NCI-H2196 treated with DMSO at 0.1 percent for 48 hours (cell line): ENCODE measurements around the gene AKT3.

Experiments
- DNase-seq: peaks from one replicate; lab custom pipeline; 2025; ENCODE audit not compliant: unreplicated experiment; lab: John Stamatoyannopoulos, UW

AKT3 gene

DNA sequence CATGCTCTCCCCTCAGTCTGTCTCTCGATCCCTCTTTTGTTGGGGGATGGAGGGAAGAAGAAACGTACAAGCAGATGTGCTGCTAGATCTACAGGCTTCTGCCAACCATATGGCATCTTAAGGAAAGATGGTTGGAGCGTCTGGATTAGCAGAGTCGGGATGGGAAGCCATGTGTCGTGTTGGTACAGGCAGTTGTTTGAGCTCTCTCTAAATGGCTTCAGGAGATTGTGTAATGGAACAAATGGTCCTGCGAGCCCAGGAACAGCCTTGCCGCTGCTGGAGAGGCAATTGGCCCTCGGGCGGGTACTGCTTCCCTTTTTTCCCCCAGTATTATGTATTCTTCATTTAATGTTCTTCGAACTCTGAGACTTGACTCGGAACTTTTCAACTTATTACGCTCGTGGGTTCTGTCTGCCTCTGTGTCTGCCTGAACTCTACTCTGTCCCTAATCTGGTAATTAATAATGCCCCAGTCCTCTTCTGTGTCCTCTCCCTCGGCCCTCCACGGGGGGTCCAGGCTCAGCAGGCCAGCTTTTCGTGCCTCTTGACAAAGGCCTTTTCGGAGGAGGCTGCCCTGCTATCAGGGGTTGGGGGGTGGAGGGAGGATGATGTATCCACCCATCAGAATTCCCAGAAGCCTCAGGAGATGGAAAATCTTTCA, 378.9 kb downstream of the AKT3 start:
- no peak for DNase-seq

DNA sequence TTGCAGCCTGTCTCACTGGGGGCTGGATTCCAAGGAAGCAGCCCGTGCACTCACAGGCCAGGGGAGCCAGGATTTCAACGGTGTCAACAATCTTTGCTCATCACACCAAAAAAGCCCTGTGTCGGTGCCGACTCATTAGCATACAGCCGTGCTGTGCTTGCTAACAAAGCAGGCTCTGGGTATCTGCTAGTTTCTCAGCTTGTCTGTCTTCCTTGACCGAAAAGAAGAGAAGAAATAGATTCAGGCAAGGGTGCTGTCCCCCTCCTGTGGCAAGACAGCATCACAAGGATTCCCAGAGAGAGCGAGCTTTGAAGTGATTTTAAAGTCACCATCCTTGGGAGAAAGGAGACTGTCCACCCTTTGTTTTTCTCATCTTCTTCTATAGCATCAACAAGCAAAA, 379.5 kb downstream of the AKT3 start:
- DNase-seq, result no peak

DNA sequence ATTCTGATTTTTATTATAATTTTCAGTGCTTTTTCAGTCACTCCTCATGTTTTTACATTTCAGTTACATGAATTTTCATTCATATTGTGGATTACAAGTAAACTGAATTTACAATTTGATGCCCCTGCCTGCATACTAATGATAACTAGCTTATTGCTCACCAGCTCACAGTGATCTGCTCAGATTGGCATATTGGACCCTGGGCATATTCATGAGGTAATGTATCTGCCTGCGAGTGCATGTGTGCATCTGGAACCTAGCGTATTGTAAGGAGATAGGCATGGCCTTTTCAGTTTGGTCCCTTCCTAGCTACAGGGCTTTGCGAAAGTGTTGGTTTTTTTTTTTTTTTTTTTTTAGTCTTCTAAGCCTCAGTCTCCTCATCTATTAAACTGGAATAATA, 380.5 kb downstream of the AKT3 start:
- DNase-seq, result no peak

DNA sequence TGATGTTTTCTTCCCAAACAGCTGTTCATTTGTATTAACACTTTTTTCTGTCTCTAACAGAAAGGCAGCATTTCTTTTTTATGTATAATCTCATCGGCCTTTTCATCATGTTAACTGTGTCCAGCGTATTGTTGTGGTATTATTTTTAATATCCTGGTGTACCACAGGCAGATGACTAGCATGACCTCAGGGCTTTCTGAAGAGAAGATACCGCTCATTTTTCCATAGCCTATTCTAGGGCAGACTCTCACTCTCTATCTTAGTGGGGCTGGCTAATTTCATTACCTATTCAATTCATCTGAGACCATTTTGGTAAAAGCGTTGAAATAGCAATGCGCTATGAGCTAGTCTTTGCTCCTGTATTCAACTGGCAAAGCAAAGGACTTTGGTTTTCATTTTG, 384.3 kb downstream of the AKT3 start:
- DNase-seq, result no peak

DNA sequence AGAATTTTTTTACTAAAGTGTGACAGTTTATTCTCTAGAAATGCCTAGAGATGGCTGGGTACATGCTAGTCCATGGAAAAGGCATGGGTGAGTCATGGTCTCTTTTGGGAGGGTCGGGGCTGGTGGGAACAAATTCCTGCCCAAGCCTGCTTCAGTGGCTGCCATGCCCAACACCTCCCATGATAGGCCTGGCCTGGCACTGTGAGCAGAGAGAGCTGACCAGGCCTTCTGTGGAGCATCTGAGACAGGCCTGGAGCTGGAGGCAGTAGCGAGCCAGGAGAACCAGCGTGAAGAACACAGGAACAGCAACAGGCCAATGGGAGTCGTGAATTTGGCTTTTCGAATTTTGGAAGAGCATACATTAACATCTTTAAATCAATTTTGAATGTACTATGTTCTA, 385.0 kb downstream of the AKT3 start:
- DNase-seq, result no peak

DNA sequence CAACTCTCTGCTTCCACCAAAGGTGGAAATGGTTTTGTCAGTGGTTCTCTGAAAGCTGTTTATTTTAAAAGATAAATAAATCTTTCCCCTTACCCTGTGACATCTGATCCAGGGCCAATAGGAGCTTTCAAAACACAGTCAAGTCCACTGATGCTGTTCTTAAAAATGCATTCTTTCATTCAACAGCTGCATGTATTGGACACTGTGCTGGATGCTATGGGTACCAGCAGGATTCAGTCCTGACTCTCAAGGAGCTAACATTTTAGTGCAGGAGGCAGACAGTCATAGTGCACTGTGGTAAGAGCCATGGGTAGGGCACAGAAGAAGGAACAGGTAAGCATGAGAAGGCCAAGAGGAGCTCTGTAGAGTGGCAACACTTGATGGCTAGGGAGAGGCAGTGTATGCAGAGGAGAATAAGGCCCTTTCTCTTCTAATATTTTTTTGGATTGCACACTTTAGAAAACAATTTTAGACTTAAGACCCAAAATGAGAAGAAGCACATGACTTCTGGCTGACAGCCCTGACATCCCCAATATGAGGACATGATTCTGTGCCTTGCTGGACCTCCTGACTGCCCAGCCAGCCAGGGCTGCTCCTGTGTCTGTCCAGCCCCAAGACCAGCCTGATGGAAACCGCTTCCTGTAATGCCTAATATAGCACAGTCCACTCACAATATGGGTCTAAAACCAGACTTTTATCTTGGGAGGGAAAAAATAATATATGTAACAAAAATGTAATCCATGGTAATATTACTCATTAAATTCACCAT, 386.9 kb downstream of the AKT3 start:
- DNase-seq, result no peak

DNA sequence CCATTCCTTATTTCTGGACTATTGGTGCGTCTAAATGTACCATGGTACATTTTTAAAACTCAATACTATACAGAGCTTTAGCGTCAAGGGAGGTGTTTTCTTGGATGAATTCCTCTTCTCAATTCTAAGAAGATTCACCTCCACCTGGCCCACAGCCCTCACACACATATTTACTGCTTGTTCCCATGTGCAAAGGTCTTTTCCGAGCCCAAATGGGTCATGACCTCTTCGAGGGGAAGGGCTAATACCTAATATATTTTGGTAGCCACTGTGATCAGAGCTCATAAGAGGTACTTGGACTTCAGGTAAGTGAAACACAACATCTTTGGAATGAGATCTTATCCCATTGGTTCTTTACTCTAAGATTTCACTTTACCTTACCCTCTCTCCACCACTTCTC, 388.3 kb downstream of the AKT3 start:
- no peak for DNase-seq

DNA sequence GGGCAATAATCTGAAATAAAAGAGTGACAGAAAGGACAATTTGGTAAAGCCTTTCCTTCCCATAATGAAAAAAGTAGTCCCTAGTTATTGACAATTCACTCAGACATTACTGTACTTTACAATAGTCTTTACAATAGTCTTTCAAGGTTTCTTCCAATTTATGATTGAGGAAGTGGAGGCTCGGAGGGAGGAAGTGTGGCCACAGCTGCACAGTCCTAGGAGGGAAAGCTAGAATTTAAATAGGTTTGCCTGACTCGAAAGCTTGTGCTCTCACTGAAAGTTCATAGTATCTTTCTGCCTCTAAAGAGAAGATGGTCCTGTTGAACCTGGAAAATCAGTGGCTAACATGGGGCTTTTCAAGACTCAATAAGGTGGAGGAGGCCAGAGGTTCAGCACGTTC, 391.0 kb downstream of the AKT3 start:
- DNase-seq, result no peak

DNA sequence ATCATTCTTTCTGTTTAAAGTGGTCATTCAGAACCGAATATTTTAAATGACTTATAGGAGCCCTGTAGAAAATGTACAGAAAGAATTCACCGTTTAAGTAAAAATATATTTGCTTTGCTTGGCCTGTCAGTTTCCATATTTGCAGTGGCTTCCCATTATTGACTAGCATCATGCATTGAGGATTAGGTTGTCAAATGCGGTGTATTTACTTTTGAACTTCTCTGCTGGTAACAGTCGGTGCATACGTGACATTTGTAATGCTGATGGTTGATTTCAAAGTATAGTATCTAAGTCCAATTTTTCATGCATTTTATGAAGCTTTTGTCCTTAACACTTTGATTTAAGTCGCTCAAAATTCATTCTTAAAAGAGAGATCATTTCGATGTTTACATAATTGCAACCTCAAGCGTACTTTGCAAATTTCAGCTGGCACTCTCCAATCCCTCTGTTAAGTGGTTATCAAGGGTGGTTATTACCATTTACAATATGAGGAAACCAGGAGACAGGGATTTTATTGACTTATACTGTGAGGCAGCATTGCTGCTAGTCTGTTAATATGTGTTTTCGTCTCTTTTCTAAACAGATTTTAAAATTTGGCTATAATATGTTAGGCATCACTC, 392.6 kb downstream of the AKT3 start:
- DNase-seq, result no peak

DNA sequence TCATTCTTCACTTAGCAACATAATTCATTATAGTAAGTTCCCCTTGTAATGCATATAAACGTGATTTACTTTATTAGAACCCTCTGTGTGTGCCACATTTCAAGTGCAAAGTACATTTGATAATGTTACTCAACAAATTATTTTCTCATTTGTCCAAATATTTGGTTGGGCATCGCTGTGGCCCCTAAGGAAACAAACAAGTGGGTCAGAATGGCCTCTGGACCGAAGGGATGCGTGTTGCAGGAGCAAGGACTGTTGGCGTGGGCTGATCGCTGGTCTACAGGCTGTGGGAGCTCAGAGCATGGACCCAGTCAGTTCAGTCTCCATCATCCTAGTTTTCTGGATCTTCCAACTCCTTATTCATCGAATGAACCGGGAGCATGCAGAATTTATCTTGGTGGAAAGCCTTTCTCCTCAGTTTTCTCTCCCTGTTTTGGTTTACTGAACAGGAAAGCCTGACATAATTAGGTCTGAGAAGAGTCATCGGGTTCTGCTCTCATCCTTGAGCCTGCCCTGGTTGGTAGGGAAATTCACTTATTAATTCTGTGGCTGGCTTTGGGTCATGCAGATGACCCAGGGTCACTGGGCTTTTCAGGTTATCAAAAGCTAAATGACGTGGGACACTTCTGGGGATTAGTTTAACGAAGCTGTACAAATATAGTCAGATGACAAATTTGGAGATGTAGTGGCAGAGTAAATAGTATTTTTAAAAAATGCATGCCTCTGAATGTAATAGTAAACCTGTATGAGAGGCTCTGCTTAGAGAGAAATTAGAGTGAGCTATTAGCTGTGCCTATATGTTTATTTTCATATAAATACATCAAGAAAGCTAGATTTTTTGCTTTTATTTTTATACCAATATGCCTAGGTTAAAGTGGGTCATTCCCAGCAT, 394.0 kb downstream of the AKT3 start:
- DNase-seq, result no peak

DNA sequence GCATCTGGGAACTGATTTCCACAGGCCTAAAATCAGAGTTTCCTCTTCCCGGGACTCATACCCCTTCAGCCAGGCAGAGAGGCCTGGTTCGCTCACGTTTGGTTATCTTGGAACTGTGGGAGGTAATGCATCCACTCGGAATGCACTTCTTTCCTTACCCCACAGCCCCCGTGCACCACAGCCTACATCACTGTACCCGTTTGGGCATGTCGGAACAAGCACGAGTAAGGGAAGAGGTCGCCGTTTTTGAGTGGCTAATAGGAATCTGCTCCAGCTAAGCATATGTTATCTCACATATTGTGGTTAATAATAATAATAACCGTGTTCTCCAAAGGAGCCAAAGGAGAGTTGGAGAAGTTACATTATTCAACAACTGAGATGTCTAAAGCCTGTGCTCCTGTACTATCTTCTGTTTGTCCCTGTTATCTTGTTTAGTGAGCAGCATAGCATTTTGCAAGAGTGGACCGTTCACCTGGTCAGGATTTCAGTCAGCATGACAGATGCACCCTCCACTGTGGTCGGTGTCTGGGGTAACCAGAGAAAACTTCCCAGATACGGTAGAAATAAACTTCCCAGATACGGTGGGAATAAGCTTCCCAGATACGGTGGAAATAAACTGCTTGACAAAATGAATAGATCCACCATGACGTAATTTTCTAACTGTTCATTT, 395.6 kb downstream of the AKT3 start:
- DNase-seq, result no peak

DNA sequence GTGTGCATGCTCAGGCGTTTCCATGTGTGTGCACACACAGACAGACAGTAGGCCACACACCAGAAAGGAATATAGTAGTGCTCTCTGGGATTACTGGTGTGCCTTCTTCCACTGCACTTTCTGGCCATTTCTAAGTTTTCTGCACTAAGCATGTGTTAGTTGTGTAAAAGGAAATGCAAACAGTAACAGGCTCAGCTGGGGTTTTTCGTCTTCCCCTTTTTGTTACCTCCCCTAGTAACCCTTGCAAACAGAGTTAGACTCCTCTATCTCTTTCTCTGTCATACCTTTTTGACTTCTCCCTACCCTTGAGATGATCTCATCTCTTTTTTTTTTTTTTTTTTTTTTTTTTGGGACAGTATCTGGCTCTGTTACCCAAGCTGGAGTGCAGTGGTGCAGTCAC, 398.0 kb downstream of the AKT3 start:
- DNase-seq, result no peak

DNA sequence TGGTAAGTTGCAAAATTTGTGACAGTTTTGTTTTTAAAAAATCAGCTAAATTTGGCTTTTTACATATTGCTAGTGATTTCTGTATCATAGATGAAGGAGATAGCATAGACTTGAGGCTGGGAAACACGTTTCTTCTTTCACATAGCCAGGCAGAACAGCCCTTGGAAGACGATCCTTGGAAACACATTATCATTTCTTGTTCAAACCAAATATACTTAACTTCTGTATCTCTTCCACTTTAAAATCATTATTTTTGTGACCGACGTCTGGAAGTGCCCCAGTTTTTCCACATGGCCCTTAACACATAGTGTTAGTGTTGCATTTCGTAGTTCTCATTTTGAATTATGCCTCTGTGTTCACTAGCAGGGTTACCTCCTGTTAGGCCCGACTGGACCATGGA, 400.7 kb downstream of the AKT3 start:
- DNase-seq, result no peak

DNA sequence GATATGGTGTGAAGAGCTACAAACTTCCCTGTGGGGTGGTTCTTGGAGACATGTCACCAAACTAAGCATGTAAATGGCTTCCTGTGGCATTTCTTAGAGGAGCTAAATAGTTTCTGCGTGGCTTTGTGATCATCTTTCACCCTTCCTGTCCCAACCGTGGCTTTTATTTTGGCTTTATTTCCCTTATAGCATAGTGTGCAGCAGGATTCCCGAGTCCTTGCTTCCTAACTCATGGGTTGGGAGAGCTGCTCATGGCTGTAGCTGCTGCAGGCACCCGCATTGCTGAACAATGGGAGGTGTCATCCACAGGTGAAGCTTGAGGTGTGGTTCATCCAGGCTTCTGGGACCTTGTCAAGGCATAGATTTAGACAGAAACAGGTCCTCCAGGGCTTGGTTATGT, 402.2 kb downstream of the AKT3 start:
- no peak for DNase-seq

DNA sequence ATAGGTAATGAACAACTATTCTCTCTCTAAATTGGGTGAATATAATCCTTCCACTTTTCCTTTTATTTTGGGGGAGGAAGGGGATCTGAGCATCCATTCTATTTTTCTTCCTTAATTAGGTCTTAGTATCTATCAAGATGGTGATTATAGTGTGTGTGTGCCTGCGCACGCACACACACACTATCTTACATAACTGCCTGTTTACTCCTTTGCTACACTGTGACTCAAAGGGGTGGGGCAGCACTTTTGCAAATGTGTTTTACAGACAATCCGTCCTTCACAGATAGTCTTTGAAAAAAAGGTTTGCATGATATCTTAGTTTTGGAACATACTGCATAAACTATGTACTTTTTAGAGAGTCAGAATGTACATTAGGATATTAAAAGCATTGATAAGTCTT, 402.7 kb downstream of the AKT3 start:
- DNase-seq, result no peak

DNA sequence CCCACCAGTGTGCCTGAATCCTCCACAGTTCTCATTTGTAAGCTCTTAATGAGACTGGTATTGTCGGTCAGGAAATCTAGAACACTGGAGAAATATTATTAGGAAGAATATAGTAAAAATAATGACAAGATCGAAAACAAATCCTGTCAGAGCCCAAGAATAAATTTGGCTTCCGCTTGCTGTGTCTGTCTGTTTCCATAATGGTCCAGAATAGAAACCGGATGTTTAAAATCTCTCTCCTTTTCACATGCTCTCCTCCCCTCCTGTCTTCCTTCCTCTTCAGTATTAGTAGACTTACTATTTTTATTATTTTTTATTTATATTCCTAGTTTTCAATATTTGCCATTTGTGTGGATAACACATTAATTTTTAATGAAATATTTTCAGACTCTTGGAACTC, 406.5 kb downstream of the AKT3 start:
- no peak for DNase-seq

DNA sequence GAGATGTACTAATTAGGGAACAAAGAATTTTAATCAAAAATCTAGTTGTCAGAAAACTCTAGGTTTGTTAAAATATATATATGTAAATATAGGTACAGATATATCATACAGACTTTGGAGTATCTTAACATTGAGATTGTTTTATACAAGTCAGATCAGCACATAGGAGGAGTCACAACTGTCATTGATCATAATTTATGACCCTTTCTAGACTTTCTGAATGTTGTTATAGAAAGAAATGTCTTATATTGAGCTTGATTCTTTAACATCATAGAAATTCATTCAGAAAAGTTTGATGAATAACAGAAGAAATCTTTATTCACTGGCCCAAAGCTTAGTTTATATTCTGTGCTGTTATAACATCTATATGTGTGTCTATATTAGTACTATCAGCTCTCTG, 408.4 kb downstream of the AKT3 start:
- DNase-seq, result no peak

DNA sequence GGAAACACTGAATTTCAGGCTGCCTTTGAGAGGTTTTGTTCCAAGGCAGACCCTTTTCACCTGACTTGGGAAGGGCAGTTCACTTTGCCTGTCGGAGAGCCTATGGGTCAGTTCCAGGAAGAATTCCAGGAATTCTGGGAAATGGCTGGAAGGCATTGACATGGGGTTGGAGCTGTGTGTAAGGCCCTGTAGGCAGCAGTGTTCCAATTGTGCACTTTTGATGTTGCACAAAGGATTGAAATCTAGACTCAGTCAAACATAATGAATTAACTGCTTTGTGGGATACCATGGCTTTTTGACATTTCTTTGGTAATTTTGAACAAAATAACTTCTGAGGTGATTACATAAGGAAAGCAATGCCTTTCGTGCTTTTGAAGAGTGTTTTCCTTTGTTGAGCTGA, 409.6 kb downstream of the AKT3 start:
- DNase-seq, result no peak

DNA sequence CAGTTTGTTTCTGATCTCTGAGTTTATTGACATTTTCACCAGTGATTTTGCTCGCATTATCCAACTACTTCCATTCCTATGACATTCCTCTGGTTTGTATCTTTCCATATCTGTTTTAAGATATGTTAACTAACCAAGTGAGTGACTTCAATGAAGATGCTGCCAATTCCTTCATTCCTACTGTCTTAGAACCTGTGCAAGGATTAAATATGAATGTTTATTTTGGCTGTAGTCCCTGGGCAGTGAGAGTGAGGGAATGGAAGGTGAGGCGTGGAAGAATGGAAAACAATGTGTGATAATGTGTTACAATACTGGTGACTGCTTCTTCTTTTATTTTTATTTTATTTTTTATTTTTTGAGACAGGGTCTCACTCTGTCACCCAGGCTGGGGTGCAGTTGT, 411.2 kb downstream of the AKT3 start:
- DNase-seq, result no peak
